HG03575 (cell line): Measurements from ENCODE around the gene CFAP57.

ENCODE experiments used
- ATAC-seq: cut with Tn5 transposase; IDR thresholded peaks from one replicate; pipeline ENCODE4 v1.9.1; 2021; ENCODE audit not compliant: unreplicated experiment, insufficient number of reproducible peaks, low FRiP score; ENCODE audit errors: extremely low read depth

Gene CFAP57

DNA sequence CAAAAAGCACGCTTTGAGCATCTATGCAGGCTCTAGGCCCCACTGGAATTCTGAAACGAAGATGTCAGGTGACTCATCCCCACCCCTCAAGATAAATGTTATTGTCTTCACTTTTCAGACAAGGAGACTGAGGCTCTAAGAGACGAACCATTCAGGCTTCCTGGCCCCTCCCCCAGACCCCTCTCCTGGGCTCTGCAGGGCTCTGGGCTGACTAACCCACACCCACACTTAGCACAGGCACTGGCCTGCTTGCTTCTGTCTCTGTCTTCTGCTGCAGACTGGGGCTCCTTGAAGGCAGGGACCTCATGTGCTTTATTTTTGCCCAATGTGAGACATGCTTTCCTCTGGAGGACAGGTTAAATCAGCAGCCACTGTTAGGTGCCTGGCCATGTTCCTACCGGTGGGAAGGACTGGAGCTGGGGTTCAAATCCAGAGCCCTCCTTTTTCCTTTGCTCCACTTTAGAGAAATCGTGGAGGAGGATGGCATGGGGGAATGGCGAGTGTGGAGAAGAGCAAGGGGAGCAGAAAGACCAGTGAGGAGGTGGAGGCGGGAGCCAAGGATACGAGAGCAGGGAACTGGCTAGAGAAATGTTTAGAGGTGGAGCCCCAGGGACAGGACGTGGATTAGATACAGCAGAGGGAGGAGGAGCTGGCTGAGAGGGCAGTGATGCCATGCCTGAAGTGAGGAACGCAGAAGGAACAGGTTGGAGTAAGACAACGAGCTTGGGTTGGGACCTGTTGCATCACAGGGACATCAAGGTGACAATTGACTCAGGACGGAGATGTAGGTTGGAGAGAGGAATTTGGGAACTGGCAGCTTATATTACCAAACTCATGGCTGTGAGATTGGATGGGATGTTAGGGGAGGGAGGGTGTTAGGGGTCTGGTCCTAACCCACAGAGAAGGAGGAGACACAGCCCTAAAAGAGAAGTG is 99.3 kb downstream of the CFAP57 start:
- ATAC-seq = no peak

DNA sequence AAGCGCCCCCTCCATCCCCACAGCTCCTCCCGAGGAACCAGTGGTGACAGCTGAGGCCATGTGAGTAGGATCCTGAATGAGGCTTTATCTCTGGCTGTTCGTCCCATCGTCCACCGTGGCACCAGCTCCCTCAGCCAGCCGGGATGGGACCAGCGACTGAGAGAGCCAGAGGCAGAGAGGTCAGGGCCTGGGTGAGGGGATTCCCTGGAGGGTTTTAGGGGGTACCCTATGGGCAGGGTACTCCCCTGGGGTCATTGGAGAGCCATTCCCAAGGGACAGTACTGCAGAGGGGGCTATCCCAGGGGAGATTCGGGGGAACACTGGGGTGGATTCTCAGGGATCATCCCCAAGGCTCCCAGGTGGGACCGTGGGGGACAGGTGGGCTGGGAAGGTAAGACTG is 100.0 kb downstream of the CFAP57 start:
- ATAC-seq = no peak

DNA sequence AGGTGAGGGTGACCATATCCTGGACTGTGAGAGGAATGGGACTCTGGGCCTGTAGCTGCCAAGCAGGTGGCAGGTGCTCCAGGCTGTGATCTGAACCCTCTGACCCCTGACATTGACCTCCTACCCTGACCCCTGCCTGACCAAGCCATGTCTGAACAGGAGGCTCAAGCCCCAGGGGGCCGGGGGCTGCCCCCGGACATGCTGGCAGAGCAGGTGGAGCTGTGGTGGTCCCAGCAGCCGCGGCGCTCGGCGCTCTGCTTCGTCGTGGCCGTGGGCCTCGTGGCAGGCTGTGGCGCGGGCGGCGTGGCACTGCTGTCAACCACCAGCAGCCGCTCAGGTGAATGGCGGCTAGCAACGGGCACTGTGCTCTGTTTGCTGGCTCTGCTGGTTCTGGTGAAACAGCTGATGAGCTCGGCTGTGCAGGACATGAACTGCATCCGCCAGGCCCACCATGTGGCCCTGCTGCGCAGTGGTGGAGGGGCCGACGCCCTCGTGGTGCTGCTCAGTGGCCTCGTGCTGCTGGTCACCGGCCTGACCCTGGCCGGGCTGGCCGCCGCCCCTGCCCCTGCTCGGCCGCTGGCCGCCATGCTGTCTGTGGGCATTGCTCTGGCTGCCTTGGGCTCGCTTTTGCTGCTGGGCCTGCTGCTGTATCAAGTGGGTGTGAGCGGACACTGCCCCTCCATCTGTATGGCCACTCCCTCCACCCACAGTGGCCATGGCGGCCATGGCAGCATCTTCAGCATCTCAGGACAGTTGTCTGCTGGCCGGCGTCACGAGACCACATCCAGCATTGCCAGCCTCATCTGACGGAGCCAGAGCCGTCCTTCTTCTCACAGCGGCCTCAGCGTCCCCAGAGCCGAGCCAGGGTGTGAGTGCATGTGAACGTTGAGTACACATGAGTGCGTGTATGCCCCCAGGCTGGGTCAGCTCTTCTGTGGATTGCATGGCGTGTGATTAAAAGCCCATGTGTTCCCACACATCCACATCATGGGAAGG is 100.7 kb downstream of the CFAP57 start:
- no peak for ATAC-seq

DNA sequence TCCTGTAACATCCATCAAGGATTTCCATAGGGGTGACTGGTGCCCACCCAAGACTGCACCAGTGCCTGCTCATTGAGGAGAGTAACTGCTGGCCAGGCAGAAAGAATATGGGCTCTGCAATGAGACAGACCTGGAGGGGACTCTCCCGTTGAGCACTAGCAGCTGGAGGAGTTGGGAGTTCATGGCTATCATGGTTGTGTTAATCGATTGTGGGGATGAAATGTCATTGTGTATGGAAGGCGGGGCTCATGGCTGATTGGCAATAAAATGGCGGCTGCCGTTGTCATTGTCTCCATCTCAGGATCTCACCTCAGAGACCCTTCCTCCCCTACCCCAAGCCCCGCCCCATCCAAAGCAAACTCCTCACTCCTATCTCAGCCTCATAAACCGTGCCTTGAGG is 101.6 kb downstream of the CFAP57 start:
- ATAC-seq = no peak

DNA sequence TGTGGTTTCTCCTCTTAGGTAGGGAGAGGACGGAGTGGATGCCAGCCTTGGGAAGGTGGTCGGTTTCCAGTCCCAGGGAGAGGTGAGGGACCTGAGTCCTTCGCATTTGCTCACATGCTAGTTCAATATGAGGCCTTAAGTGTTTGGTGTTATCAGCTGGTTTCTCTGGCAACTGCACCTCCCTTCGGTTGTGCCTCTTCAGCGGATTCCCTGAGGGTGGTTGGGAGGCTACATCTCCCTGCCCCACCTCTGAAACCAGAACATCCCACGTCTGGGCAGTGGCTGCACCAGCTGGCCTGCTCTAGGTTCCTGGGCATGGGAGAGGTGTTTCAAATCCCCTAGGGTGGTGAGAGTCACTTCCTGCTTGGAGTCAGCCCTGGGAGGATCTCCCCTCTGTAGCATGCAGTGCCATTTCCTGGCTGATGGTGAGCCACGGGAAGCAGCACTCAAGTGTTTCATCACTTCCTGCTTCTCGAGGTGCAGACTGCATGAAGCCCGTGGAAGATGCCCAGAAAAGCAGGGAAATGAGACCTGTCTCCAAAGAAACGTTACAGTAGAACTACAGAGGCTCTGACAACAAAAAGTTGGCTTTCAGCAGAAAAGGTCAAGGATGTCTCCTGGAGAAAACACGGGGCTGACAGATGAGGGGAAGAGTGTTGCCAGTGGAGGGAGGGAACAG is 102.1 kb downstream of the CFAP57 start:
- no peak for ATAC-seq

DNA sequence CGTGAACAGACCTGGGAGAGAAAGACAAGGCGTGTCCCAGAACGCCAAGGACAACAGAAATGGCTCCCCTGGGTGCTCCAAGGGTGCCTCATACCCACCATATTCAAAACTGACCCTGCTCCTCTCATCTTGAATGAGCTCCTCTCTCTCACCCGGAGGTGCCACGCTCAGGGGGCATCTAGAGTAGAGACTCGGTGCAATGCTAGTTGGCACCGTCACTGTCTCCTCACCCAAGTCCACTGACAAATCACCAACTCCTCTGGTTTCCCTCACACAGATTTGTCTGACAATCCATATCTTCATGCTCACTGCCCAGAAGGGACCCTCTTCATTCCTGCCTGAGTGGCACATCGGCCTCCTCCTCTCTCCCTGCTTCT is 102.7 kb downstream of the CFAP57 start:
- no peak for ATAC-seq

DNA sequence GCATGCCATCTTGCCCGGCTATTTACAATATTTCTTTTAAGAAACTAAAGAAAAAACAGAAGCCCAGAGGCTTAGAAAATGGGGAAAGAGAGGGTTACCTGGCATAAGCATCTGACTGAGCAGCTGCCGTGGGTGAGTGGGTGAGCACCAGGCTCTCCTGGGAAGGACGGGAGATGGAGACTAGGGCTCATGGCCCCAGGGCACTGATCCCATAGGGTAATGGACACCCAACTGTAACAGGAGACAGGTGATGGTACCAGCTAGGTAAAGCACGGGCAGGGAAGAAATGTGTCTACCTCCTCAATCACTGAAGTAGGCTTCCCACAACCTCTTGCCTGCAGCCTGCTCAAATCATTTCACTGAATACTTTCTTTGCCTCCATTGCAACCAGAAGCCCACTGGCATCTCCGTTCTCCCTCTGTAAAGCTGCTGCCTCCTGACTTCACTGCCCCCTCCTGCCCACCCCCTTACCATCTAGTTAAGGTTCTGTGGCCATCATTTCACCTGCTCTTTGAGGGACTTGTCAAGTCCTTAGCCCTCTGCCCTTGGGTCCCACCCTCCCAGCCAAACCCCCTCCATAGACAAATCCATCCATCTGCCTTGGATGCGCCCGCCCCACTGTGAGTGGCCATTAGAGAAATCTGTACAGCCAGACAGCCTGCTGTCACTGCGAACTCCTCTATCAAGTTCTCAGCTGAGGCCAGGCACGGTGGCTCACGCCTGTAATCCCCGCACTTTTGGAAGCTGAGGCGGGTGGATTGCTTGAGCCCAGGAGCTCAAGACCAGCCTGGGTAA is 103.9 kb downstream of the CFAP57 start:
- ATAC-seq = no peak

DNA sequence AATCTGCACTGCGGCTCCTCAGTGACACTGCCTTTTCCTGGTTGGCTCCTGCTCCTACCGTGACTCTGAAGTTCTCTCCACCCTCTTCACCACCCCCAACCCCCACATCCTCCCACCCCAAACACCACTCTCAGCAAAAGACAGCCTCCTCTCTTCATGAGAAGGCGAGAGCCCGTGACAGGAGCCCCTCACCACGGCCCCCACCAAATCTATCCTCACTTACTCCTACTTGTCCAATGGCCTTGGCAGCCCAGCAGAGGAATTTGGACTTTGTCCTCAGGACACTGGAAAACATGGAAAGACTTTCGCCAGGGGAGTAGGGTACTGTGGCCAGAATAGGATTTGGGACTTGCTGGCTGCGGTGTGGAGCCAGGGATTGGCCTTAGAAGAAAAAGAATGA is 104.5 kb downstream of the CFAP57 start:
- no peak for ATAC-seq

DNA sequence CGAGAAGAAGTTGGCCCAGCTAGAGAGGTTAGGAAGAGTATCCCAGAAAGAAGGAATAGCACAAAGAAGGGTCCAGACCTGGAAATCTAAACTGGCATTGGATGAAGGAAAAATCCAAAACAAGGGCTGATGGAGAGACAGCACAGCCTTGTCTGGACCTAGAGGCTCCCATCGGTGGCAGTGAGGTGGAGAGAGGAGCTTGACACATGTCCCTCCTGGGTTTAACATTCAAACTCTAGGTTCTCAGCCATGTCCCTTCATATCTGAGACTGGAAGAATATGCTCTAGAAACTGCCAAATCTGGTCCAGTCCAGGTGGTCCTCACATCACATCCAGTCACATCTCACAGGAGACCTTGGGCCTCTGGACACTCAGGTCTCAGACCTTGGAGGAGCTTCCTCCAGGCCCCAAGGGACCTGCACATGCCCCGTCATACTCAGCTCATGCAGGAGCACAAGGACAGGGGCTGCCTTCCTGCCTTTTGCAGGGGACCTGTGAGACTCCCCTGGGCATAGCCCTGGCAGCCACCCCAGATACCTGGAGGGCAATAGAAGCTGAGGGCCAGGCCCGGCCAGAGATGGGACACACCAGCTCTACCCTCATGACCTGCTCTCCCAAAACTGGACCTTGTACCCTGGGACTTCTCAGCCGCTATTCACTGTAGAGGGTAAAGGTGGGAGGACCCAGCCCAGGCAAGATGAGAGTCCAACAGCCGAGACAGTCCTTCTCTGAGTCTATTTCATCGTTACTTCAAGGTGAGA is 105.2 kb downstream of the CFAP57 start:
- no peak for ATAC-seq

DNA sequence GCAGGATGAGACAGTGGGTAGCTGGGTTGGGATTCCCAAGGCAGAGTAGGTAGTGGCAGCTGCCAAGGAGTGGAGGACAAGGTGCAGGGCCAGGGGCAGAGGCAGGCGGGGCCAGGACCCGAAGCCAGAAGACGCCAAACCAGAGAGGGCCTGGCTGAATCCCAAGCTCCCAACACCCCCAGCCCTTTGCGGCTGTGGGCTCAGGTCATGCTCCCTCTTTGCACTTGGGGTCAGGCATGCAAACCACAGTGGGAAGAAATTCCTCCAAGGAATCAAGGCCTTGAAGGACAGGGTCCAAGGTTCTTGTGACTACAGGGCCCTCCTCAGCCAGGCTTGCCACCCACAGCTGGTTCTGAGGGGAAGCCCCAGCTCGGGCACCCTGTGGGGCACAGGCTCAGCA is 107.0 kb downstream of the CFAP57 start:
- ATAC-seq = no peak

DNA sequence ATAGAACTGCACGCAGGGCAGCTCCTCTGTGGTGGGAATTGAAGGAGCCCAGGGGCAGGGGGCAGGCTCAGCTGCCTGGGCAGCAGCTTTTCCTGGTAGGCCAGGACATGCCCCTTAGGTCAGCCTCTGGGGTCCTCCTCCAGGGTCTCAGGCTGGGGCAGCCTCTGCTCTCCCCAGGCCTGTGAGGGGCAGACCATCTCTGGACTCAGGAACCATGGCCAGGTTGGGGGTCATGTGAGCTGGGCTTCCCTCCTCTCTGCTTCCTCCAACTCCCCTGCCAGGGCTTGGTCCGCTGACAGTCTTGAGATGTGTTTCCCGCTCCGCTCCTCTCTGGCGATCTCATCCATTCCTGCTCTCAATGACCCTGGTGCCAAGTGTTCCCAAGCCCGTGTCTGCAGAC is 107.5 kb downstream of the CFAP57 start:
- ATAC-seq = no peak

DNA sequence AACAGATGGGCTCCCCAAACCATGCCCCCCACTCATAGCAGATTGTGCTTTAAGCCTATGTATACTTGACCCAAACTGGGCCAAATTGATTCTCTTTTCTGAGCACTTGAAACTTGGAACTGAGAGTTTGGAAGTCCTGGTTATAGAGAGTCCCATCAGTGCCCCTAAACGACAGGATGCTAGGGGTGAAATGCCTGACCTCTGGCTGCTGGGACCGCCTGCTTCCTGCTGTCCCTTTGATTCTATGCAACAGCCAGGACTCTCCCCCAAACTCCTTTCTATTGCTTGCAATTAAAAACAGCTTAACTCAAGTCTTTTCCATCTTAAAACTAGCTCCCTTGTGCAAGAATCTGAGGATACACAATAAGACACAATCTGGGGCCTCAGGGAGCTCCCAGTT is 108.6 kb downstream of the CFAP57 start:
- no peak for ATAC-seq

DNA sequence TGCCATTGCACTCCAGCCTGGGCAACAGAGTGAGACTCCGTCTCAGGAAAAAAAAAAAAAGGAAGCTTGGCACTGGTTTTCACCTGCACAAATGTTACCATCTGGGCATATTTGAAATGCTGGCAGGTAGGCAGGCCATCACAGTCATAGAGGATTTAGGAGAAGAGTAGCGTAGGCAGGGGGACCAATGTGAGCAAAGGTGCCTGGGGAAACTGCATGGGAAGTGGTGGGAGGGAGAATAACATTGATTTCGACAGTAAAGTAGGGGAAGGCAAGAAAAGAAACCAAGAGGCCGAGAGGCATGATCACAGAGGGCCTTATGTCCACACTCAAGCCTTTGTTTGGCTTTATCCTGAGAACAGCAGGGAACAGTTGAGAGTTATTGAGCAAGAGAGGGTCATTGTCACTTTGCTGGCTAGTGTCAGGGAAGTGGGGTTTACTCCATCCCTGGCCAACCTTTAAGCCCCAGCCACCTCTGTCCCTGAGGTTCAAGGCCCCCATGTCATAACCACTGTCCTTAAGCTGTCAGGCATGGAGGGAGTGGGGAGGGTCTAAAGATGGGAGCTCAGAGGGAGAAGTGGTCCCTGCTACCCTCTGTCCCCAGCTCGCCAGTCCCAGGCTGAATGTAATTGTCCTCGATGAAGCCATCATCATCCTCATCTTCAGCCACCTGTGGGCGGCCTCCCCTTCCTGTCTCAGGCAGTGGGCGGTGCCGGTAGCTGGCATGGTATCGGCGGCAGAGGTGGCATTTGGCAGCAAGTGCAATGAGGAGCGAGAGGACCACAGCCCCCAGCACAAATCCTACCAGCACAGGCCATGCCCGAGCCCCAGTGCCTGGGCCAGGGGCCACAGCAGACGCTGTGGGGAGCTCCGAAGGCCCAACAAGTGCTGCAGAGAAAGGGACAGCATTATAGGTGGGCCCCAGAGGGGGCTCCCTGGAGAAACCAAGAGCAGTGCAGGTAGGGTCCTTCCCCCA is 110.4 kb downstream of the CFAP57 start:
- ATAC-seq = no peak

DNA sequence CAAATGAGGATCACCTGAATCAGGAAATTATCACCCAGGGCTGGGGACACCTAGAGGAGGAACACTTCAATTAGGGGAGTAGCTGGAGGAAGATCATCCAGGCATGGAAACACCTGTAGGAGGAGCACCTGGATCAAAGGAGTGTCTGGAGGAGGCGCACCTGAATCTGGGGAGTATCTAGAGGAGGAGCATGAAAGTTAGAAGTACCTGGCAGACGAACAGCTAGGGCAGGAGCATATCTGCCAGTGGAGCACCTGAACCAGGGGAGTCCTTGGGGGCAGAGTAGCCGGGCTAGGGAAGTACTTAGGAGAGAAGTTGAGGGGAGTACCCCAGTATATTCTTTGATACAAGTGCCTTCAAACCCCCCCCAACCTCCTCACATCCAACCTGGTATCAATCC is 111.9 kb downstream of the CFAP57 start:
- no peak for ATAC-seq

DNA sequence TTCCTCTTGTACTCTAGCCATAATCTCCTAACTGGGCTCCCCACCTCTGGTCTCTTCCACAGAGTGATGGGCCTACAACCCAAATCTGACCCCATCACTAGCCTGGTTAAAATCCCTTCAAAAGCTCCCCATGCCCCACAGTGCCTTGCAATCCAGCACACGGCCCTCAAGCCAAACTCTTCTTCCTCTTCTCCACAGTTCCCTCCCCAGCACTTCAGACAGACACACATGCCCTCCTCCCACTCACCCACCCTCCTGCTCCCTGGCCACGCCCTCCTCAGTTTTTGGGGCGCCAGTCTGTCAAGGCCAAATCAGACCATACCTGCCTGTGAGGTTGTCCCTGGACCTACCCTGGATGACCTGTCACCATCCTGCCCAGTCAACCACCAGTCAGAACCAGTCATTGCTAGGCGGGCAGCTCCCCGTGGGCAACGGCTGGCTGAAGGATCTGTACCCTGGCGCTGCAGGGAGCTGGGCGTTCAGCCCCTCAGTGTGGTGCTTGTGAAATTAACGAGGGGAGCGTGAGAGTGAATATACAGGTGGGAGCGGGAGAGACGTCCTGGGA is 112.5 kb downstream of the CFAP57 start:
- no peak for ATAC-seq

DNA sequence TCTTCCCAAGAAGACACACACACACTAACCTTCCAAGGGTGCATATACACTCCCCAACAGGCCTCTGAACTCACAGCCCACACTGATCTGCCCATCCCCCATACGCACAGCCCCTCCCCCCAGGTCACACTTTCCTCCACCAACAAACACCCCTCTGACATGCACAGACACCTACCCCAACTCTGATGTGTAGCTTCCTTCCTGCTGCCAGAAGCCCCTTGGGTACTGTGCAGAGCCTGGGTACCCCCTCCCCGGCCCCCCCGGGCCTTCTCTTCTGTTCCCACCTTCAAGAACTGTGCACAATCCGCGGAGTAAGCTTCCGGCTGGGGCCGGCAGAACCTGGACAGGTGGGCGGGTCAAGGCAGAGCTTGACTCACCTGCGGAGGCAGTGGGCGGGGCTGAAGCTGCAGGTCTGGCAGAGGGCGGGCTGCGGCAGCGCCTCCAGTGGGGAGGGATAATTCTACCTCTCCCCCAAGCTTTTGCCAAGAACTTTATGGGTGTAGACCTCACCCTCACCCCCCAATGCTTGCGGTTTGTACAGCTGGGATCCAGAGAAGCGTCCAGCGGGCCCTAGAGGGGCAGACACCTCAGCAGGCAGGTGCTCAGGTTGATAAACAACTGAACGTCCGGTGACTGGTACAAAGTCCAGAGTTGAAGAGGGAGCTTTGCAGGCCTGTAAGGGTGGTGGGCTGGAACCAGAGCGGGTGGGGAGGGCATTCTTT is 113.3 kb downstream of the CFAP57 start, which contains the start of gene C1orf210:
C1orf210 (minus strand) TSS at position 313 of the 722 bp plus-strand sequence. CDS start 2,311 bp downstream, outside the sequence.
- no peak for ATAC-seq
